Endothelial cell of umbilical vein (primary cell): ENCODE results near the gene NKX2-4. TPM values are rescaled to one million over a fixed set of nuclear protein-coding genes. Genes with fewer than 3 reads are reported as not detected.

Source experiments
- BruUV-seq: library from RNA; stranded (reverse); fragments of 400-500 nt; replicated peaks from 2 replicates; lab custom pipeline; 2021; lab: Mats Ljungman, UMichigan
- CTCF ChIA-PET: fragments of 300-600, 350-600 bp; sonication (Branson Sonifier 250); formaldehyde crosslinking; loops from one replicate; lab custom pipeline; 2021; ENCODE audit warnings: antibody characterized with exemption, inconsistent platforms; lab: Charles Lee
- POLR2A ChIA-PET: fragments of 300-600, 350-600 bp; sonication (Branson Sonifier 250); formaldehyde crosslinking; loops from one replicate; lab custom pipeline; 2021; ENCODE audit warnings: antibody characterized with exemption, inconsistent platforms; lab: Charles Lee
- DNase-seq: peaks from one replicate; pipeline ENCODE4 v3.0.0-alpha.2; 2011; ENCODE audit warnings: low read depth, low spot score
- FAIRE-seq: peaks from 2 replicates; lab custom pipeline; 2011; peaks lifted over from hg19 to GRCh38; lab: Jason Lieb, UNC
- H2AFZ ChIP-seq: 2 replicates; pipeline ENCODE4 v1.6.0; 2012; ENCODE audit warnings: low read depth, low read length, control low read depth, inconsistent platforms
- H3K27ac ChIP-seq: 2 replicates; pipeline ENCODE4 v1.5.1; 2011; ENCODE audit warnings: low read depth, mild to moderate bottlenecking, control low read depth, low read length, moderate library complexity; ENCODE audit not compliant: insufficient read depth
- H3K27me3 ChIP-seq, 2 experiments: 2 replicates each; pipeline versions ENCODE4 v1.6.0 to v1.6.1; 2011; ENCODE audit warnings: low read length in 2 of 2, mixed read lengths in 1 of 2; ENCODE audit not compliant: control insufficient read depth in 2 of 2, insufficient read depth in 2 of 2
- H3K36me3 ChIP-seq, 2 experiments: 2 replicates in 1 of 2; 3 replicates in 1 of 2; pipeline ENCODE4 v1.5.1; 2011; ENCODE audit warnings: low read length in 2 of 2, mild to moderate bottlenecking in 1 of 2, moderate library complexity in 1 of 2; ENCODE audit not compliant: control insufficient read depth in 2 of 2, insufficient read depth in 2 of 2; ENCODE audit errors: extremely low read depth in 1 of 2
- H3K4me1 ChIP-seq: 3 replicates; pipeline ENCODE4 v1.5.1; 2011; ENCODE audit warnings: mild to moderate bottlenecking, low read length; ENCODE audit not compliant: control insufficient read depth, insufficient read depth; ENCODE audit errors: extremely low read depth
- H3K4me2 ChIP-seq: 2 replicates; pipeline ENCODE4 v1.6.1; 2011; ENCODE audit warnings: low read length, control low read depth, mixed read lengths; ENCODE audit not compliant: insufficient read depth
- H3K4me3 ChIP-seq, 3 experiments: fragments of 200-600 bp in 1 of 3; sonication (generic), shearing (Covaris generic) in 1 of 3; replicated peaks in 1 of 3; 2 replicates each; pipeline ENCODE4 v1.5.1; 2011 to 2016; ENCODE audit warnings: control low read depth in 3 of 3, low read length in 3 of 3, mild to moderate bottlenecking in 2 of 3, inconsistent platforms in 1 of 3, low read depth in 1 of 3, moderate library complexity in 1 of 3; ENCODE audit not compliant: insufficient read depth in 1 of 3
- H3K79me2 ChIP-seq: 2 replicates; pipeline ENCODE4 v1.6.0; 2012; ENCODE audit warnings: low read length, inconsistent platforms; ENCODE audit not compliant: control insufficient read depth, insufficient read depth
- H3K9ac ChIP-seq: replicated peaks from 2 replicates; pipeline ENCODE3; 2011; ENCODE audit warnings: low read length, control low read depth; ENCODE audit not compliant: insufficient read depth; ENCODE audit errors: extremely low read depth
- H3K9me1 ChIP-seq: replicated peaks from 3 replicates; pipeline ENCODE4 v1.6.0; 2011; ENCODE audit warnings: mild to moderate bottlenecking, low read length; ENCODE audit not compliant: control insufficient read depth, insufficient read depth; ENCODE audit errors: extremely low read depth
- H3K9me3 ChIP-seq: replicated peaks from 2 replicates; pipeline ENCODE4 v1.5.1; 2012; ENCODE audit warnings: low read length, inconsistent platforms; ENCODE audit not compliant: control insufficient read depth, insufficient read depth
- H4K20me1 ChIP-seq: replicated peaks from 2 replicates; pipeline ENCODE3; 2011; ENCODE audit warnings: mild to moderate bottlenecking, low read length; ENCODE audit not compliant: control insufficient read depth, insufficient read depth; ENCODE audit errors: extremely low read depth
- CTCF ChIP-seq, 2 donors: IDR thresholded peaks; 1 replicate in 1 of 2; 2 replicates in 1 of 2; pipeline ENCODE4 v1.5.1; 2011; ENCODE audit warnings: low read length in 2 of 2, mild to moderate bottlenecking in 2 of 2, moderate library complexity in 2 of 2, control low read depth in 1 of 2, inconsistent platforms in 1 of 2, low read depth in 1 of 2; ENCODE audit not compliant: insufficient read depth in 1 of 2; ENCODE audit errors: extremely low read depth in 1 of 2
- EZH2 ChIP-seq: IDR thresholded peaks from 2 replicates; pipeline ENCODE4 v1.6.1; 2012; ENCODE audit warnings: borderline replicate concordance, low read depth, mild to moderate bottlenecking, moderate library complexity, low read length, inconsistent platforms; ENCODE audit not compliant: severe bottlenecking
- FOS ChIP-seq: IDR thresholded peaks from 2 replicates; pipeline ENCODE4 v1.6.1; 2011; ENCODE audit warnings: mild to moderate bottlenecking, low read length, moderate library complexity, borderline replicate concordance; ENCODE audit not compliant: insufficient read depth
- GATA2 ChIP-seq: IDR thresholded peaks from 2 replicates; pipeline ENCODE4 v1.7.0; 2011; ENCODE audit warnings: low read depth, mild to moderate bottlenecking, moderate library complexity, mixed read lengths, low read length; ENCODE audit not compliant: insufficient read length, insufficient read depth
- JUN ChIP-seq: IDR thresholded peaks from 2 replicates; pipeline ENCODE4 v1.6.1; 2011; ENCODE audit warnings: borderline replicate concordance, low read depth; ENCODE audit not compliant: insufficient read length, insufficient read depth
- MAX ChIP-seq: IDR thresholded peaks from 2 replicates; pipeline ENCODE4 v1.6.1; 2011; ENCODE audit not compliant: insufficient read depth, insufficient read length
- MYC ChIP-seq: IDR thresholded peaks from one replicate; pipeline ENCODE4 v1.6.1; 2011; ENCODE audit warnings: mild to moderate bottlenecking, low read depth, low read length
- POLR2A ChIP-seq: IDR thresholded peaks from 2 replicates; pipeline ENCODE4 v1.6.1; 2012; ENCODE audit warnings: low read depth, mild to moderate bottlenecking, control low read depth, low read length
- POLR2AphosphoS5 ChIP-seq: IDR thresholded peaks from 2 replicates; pipeline ENCODE4 v1.6.1; 2012; ENCODE audit warnings: low read depth, mild to moderate bottlenecking, control low read depth, low read length, moderate library complexity; ENCODE audit not compliant: insufficient read depth
- dilution Hi-C: fragments of 300-500 bp; cut with MboI; formaldehyde crosslinking; loops from one replicate; pipeline ENCODE4 v1.15.0; 2019; ENCODE audit warnings: low sequenced_read_pairs; ENCODE audit not compliant: extremely low pct_ligation_motif_present
- intact Hi-C: fragments of 100-400 bp; cut with micrococcal nuclease; formaldehyde crosslinking; loops from one replicate; pipeline ENCODE4 v1.10.0; 2022
- polyA plus RNA-seq, 4 experiments: library from polyadenylated mRNA; depleted of rRNA in 3 of 4; stranded (reverse) in 3 of 4; unstranded in 1 of 4; fragments of >200 nt; gene quantifications; 2 replicates each; pipeline versions ENCODE4 v1.2.1 to v1.2.3, GENCODE V29; 2011 to 2012; ENCODE audit warnings: missing spikeins in 1 of 4
- total RNA-seq: library from RNA; stranded (reverse); gene quantifications from 2 replicates; pipeline ENCODE4 v1.2.3, GENCODE V29; 2021

The NKX2-4 gene
- total and polyA plus RNA-seq, 2 donors (not counting 3 experiments of a cell fraction or from before 2014, with no cell fraction given): not detected

GRCh38 chr20:21381619-21382018, 15.7 kb downstream of the NKX2-4 start:
- H3K79me2 ChIP-seq: peaks cover 5% of the 10 kb centered on the region
- peaks cover 2% of the 10 kb centered on the region for H4K20me1 ChIP-seq
- H3K36me3 ChIP-seq: peaks cover 4 to 7% of the 10 kb centered on the region in 2 experiments
- FAIRE-seq (no peak), DNase-seq (no peak)
- CTCF ChIA-PET: no interaction called here
- H3K4me2 ChIP-seq: no peak overlapping the region
- intact Hi-C loops: no loop called here
- H3K9me1 ChIP-seq: no peaks in the 10 kb centered on the region
- no peak overlapping the region for H2AFZ ChIP-seq
- BruUV-seq: no TSS peak
- H3K27me3 ChIP-seq: no peaks in the 10 kb centered on the region
- peaks cover 3% of the 10 kb centered on the region for H3K4me1 ChIP-seq
- POLR2A ChIA-PET: no interaction called here
- H3K9ac ChIP-seq: no peak overlapping the region
- no peak overlapping the region for H3K27ac ChIP-seq
- H3K4me3 ChIP-seq: no peak overlapping the region
- dilution Hi-C loops: no loop called here
- TF ChIP-seq POLR2AphosphoS5: no peak
- TF ChIP-seq GATA2: no peak
- TF ChIP-seq POLR2A: no peak
- no peak for TF ChIP-seq CTCF (IDR thresholded peaks at IDR 0.05; ENCODE audit: extremely low read depth in 1 of 2, insufficient read depth in 1 of 2, low read depth in 1 of 2, low read length in 2 of 2)
- no peak for TF ChIP-seq EZH2
- no peaks in the 10 kb centered on the region for H3K9me3 ChIP-seq

GRCh38 chr20:21380711-21381110, 16.6 kb downstream of the NKX2-4 start:
- Histone ChIP-seq H3K4me3 (no peak overlapping the region), H3K4me1 (peaks cover 3% of the 10 kb centered on the region), H3K9me1 (no peaks in the 10 kb centered on the region), H3K27ac (no peak overlapping the region), H3K9ac (no peak overlapping the region), H2AFZ (no peak overlapping the region), H3K4me2 (no peak overlapping the region), H3K79me2 (peaks cover 5% of the 10 kb centered on the region), H3K9me3 (no peaks in the 10 kb centered on the region), H3K27me3 (no peaks in the 10 kb centered on the region), H4K20me1 (peaks cover 2% of the 10 kb centered on the region), H3K36me3 (peaks cover 4 to 6% of the 10 kb centered on the region in 2 experiments)
- TF ChIP-seq EZH2 (no peak), FOS (no peak), CTCF (IDR thresholded peaks at IDR 0.05; ENCODE audit: extremely low read depth in 1 of 2, insufficient read depth in 1 of 2, low read depth in 1 of 2, low read length in 2 of 2) (no peak), MAX (no peak), GATA2 (no peak), POLR2A (no peak), MYC (no peak), POLR2AphosphoS5 (no peak), JUN (no peak)
- POLR2A ChIA-PET: no interaction called here
- intact Hi-C loops (no loop called here), dilution Hi-C loops (no loop called here)
- CTCF ChIA-PET: interaction anchor here (1.4 to 2.0 kb wide), 2 partner anchors 10 to 145 kb away, joined by 3 to 6 read pairs; no protein-coding TSS in a partner anchor
- BruUV-seq: no TSS peak
- FAIRE-seq (no peak), DNase-seq (no peak)
